Naive thymus-derived CD4-positive, alpha-beta T cell (primary cell): ENCODE measurements around the gene CCT8. TPM values are rescaled to one million over a fixed set of nuclear protein-coding genes. Genes with fewer than 3 reads are reported as not detected.

Experiments
- ATAC-seq: fragments of 150-1000 bp; cut with Tn5 transposase; 2 replicates; pipeline ENCODE4 v1.10.0; 2021; ENCODE audit warnings: mild to moderate bottlenecking, moderate library complexity
- CTCF ChIA-PET: fragments of 350-600 bp; sonication (Branson Sonifier 250); formaldehyde crosslinking; loops from one replicate; lab custom pipeline; 2021; ENCODE audit warnings: antibody characterized with exemption; lab: Charles Lee
- POLR2A ChIA-PET: fragments of 350-600 bp; sonication (Branson Sonifier 250); formaldehyde crosslinking; loops from one replicate; lab custom pipeline; 2021; ENCODE audit warnings: antibody characterized with exemption, inconsistent platforms; lab: Charles Lee
- DNase-seq, 9 donors: peaks; one replicate each; pipeline versions ENCODE4 v3.0.0 to v3.0.0-alpha.2; 2020 to 2022; ENCODE audit warnings: mixed read lengths in 1 of 9
- H3K27ac ChIP-seq: one replicate; pipeline ENCODE4 v1.7.0; 2013; ENCODE audit warnings: mild to moderate bottlenecking, low read depth, low read length, moderate library complexity
- H3K27me3 ChIP-seq, 2 donors: one replicate each; pipeline ENCODE4 v1.7.0; 2013; ENCODE audit warnings: low read length in 2 of 2, mild to moderate bottlenecking in 2 of 2, moderate library complexity in 2 of 2; ENCODE audit not compliant: control insufficient read depth in 2 of 2, insufficient read depth in 2 of 2
- H3K36me3 ChIP-seq, 3 experiments: 1 replicate in 2 of 3; 2 replicates in 1 of 3; pipeline ENCODE4 v1.7.0; 2013; ENCODE audit warnings: low read length in 3 of 3, mild to moderate bottlenecking in 3 of 3, moderate library complexity in 1 of 3; ENCODE audit not compliant: insufficient read depth in 3 of 3, control insufficient read depth in 2 of 3
- H3K4me1 ChIP-seq, 2 donors: one replicate each; pipeline ENCODE4 v1.7.0; 2013; ENCODE audit warnings: low read length in 2 of 2, mild to moderate bottlenecking in 2 of 2, moderate library complexity in 1 of 2; ENCODE audit not compliant: control insufficient read depth in 2 of 2, insufficient read depth in 2 of 2
- H3K4me3 ChIP-seq: 2 replicates; pipeline ENCODE4 v1.7.0; 2013; ENCODE audit warnings: mild to moderate bottlenecking, low read length
- H3K9me3 ChIP-seq, 3 experiments: 1 replicate in 2 of 3; 2 replicates in 1 of 3; pipeline ENCODE4 v1.7.0; 2013; ENCODE audit warnings: low read length in 3 of 3; ENCODE audit not compliant: control insufficient read depth in 2 of 3
- H3K27ac Mint-ChIP-seq, 9 donors: one replicate each; pipeline ENCODE4 v1.8.0; 2020 to 2022; ENCODE audit warnings: mixed read lengths in 9 of 9, mild to moderate bottlenecking in 8 of 9, moderate library complexity in 5 of 9, inconsistent platforms in 2 of 9
- H3K27me3 Mint-ChIP-seq, 5 donors: one replicate each; pipeline ENCODE4 v1.8.0; 2021 to 2022; ENCODE audit warnings: mixed read lengths in 5 of 5, mild to moderate bottlenecking in 1 of 5
- H3K36me3 Mint-ChIP-seq, 5 donors: one replicate each; pipeline ENCODE4 v1.8.0; 2020 to 2022; ENCODE audit warnings: mixed read lengths in 5 of 5, mild to moderate bottlenecking in 3 of 5, inconsistent platforms in 1 of 5
- H3K4me1 Mint-ChIP-seq, 7 donors: one replicate each; pipeline ENCODE4 v1.8.0; 2020 to 2022; ENCODE audit warnings: mixed read lengths in 7 of 7, mild to moderate bottlenecking in 3 of 7, inconsistent platforms in 1 of 7
- H3K4me3 Mint-ChIP-seq, 10 donors: one replicate each; pipeline ENCODE4 v1.8.0; 2020 to 2022; ENCODE audit warnings: mild to moderate bottlenecking in 10 of 10, mixed read lengths in 10 of 10, moderate library complexity in 6 of 10, inconsistent platforms in 2 of 10
- H3K9me3 Mint-ChIP-seq, 11 donors: one replicate each; pipeline ENCODE4 v1.8.0; 2020 to 2022; ENCODE audit warnings: mixed read lengths in 11 of 11, mild to moderate bottlenecking in 4 of 11, inconsistent platforms in 1 of 11, moderate library complexity in 1 of 11
- intact Hi-C, 2 donors: fragments of 100-400 bp; cut with micrococcal nuclease; formaldehyde crosslinking; loops; one replicate each; pipeline ENCODE4 v1.15.1; 2023
- polyA plus RNA-seq, 2 donors: library from polyadenylated mRNA; unstranded; fragments of 300-500 nt; fragmentation: Illumina TruSeq; gene quantifications; one replicate each; pipeline ENCODE4 v1.2.3, GENCODE V29; 2021
- total RNA-seq, 6 experiments: library from RNA in 5 of 6; stranded (reverse) in 5 of 6; gene quantifications; 1 replicate in 5 of 6; 2 replicates in 1 of 6; pipeline ENCODE4 v1.2.3 and lab custom pipeline; 2021 to 2026

The CCT8 gene
- total and polyA plus RNA-seq, 7 experiments from 2014 or later: 87.6 to 223 (median 126) TPM

DNA sequence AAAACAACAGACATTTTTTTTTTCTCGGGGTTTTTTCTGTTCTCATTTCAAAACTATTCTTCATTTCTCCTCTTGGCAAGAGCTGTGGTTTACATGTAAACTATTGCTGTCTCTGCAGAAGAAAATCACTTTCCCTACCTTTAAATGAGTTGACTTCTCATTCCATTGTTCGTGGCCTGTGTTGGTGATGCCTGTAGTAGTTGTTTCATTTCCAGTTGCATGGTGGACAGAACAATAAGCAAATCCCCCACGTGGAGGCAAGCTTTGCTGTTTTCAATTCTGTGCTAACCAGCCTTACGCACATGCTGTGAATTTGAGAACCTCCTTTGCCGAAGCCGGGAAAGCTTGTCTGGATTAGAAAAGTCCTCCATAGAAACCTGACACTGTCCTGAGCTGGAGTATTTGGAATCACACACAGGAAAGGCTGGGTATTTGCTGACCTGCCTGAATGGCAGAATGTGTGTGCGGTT lies 30.8 kb upstream of the CCT8 start:
- Histone ChIP-seq H3K36me3 (peaks cover 0 to 5% (median 0%) of the 10 kb centered on the region in 3 experiments), H3K27me3 (no peaks in the 10 kb centered on the region), H3K27ac (no peak overlapping the region), H3K4me3 (no peak overlapping the region), H3K4me1 (no peaks in the 10 kb centered on the region), H3K9me3 (no peaks in the 10 kb centered on the region)
- ATAC-seq (no peak), DNase-seq (no peak)
- H3K27ac Mint-ChIP-seq: no peak overlapping the region
- intact Hi-C loops: no loop called here
- H3K36me3 Mint-ChIP-seq: peaks cover 0 to 22% (median 4%) of the 10 kb centered on the region in 5 donors
- H3K4me1 Mint-ChIP-seq: peaks cover 0 to 7% (median 0%) of the 10 kb centered on the region in 7 donors
- no peaks in the 10 kb centered on the region for H3K27me3 Mint-ChIP-seq
- no peak overlapping the region for H3K4me3 Mint-ChIP-seq
- ChIA-PET CTCF (interaction anchor here (1.6 kb wide), 1 partner anchor 9 kb away, joined by 3 read pairs; no protein-coding TSS in a partner anchor), POLR2A (no interaction called here)
- H3K9me3 Mint-ChIP-seq: no peaks in the 10 kb centered on the region

DNA sequence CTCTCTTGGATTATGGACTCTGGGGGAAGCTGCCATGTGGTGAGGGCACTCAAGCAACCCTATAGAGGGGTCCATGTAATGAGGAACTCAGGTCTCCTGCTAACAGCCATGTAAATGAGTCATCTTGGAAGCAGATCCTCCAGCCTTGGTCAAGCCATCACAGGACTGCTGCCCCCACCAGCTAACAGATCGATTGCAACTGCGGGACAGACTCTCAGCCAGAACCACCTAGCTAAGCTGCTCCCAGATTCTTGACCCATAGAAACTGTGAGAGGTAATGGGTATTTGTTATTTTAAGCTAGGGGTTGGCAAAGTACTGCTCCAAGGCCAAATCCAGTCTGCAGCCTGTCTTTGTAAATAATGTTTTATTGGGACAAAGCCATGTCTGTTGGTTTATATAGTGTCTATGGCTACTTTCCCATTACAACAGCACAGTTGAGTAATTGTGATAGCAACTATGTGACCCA lies 29.4 kb upstream of the CCT8 start:
- no peaks in the 10 kb centered on the region for H3K27me3 ChIP-seq
- no peak overlapping the region for H3K27ac ChIP-seq
- no peaks in the 10 kb centered on the region for H3K4me1 ChIP-seq
- no peak overlapping the region for H3K4me3 ChIP-seq
- intact Hi-C loops: no loop called here
- CTCF ChIA-PET: no interaction called here
- Mint-ChIP-seq H3K9me3 (no peaks in the 10 kb centered on the region), H3K4me3 (no peak overlapping the region), H3K4me1 (peaks cover 0 to 7% (median 0%) of the 10 kb centered on the region in 7 donors), H3K27ac (no peak overlapping the region), H3K27me3 (no peaks in the 10 kb centered on the region), H3K36me3 (peaks cover 0 to 27% (median 4%) of the 10 kb centered on the region in 5 donors)
- DNase-seq (no peak), ATAC-seq (no peak)
- peaks cover 0 to 5% (median 0%) of the 10 kb centered on the region in 3 experiments for H3K36me3 ChIP-seq
- POLR2A ChIA-PET: no interaction called here
- no peaks in the 10 kb centered on the region for H3K9me3 ChIP-seq

- no peak overlapping the region for H3K4me3 Mint-ChIP-seq
- Histone ChIP-seq H3K4me3 (no peak overlapping the region), H3K9me3 (no peaks in the 10 kb centered on the region), H3K27me3 (no peaks in the 10 kb centered on the region), H3K36me3 (peaks cover 0 to 3% (median 0%) of the 10 kb centered on the region in 3 experiments), H3K27ac (no peak overlapping the region), H3K4me1 (no peaks in the 10 kb centered on the region)
- CTCF ChIA-PET: no interaction called here
- DNase-seq: no peak
- H3K36me3 Mint-ChIP-seq: peaks cover 0 to 29% (median 1%) of the 10 kb centered on the region in 5 donors
- ATAC-seq: no peak
- peaks cover 0 to 6% (median 0%) of the 10 kb centered on the region in 7 donors for H3K4me1 Mint-ChIP-seq
- intact Hi-C loops: no loop called here
- POLR2A ChIA-PET: interaction anchor here (0.9 kb wide), 1 partner anchor 19 kb away, joined by 3 read pairs; no protein-coding TSS in a partner anchor
- no peak overlapping the region for H3K27ac Mint-ChIP-seq
- H3K9me3 Mint-ChIP-seq: no peaks in the 10 kb centered on the region
- H3K27me3 Mint-ChIP-seq: no peaks in the 10 kb centered on the region
These were observed 24.7 kb upstream of the CCT8 start for GRCh38 chr21:29098156-29098555.

DNA sequence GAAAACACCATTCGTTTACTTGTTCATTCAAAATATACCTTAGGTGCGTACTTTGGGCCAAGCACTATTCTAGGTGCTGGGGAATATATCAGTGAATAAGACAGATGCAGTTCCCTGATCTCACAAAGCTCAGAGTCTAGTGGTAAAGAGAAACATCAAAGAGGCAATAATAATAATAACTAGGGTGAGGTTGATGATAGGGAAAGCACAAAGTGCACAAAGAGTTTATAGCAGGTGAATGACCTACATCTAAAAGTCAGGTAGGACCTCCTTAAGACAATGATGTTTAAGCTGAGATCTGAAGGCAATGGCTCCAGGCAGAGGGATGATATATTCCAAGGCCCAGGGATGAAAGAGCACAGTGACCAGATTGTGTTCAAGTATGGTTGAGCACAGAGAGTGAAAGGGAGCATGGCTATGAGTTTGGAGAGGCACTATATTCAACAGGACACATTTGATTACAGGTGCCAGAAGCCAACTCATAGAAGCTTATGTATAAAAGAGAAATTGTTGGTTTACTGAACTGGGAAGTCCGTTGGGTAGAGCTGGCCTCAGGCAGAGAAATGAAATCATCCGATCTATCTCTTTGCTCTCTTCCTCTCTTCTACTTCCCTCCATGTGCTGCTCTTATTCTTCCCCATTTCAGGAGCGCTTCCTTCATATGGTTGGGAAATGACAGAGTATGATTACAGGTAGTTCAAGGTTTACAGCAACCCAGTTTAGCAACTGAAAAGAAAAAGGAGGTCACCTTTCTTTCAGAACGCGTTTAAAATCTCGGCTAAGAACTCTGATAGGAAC lies 23.0 kb upstream of the CCT8 start:
- H3K4me1 ChIP-seq: no peaks in the 10 kb centered on the region
- no peak overlapping the region for H3K4me3 ChIP-seq
- ATAC-seq (peak; percentile 22), DNase-seq (no peak)
- peaks cover 0 to 6% (median 0%) of the 10 kb centered on the region in 7 donors for H3K4me1 Mint-ChIP-seq
- H3K36me3 Mint-ChIP-seq: peaks cover 0 to 24% (median 1%) of the 10 kb centered on the region in 5 donors
- peaks cover 0 to 9% (median 0%) of the 10 kb centered on the region in 3 experiments for H3K36me3 ChIP-seq
- no peaks in the 10 kb centered on the region for H3K27me3 Mint-ChIP-seq
- H3K27ac ChIP-seq: no peak overlapping the region
- ChIA-PET POLR2A (no interaction called here), CTCF (interaction anchor here (0.6 kb wide), 2 partner anchors 69 to 306 kb away, joined by 3 read pairs; no protein-coding TSS in a partner anchor)
- H3K9me3 ChIP-seq: no peaks in the 10 kb centered on the region
- H3K27ac Mint-ChIP-seq: no peak overlapping the region
- no peak overlapping the region for H3K4me3 Mint-ChIP-seq
- intact Hi-C loops: no loop called here
- H3K27me3 ChIP-seq: no peaks in the 10 kb centered on the region
- no peaks in the 10 kb centered on the region for H3K9me3 Mint-ChIP-seq

- Histone ChIP-seq H3K36me3 (peaks cover 0 to 9% (median 0%) of the 10 kb centered on the region in 3 experiments), H3K27ac (no peak overlapping the region), H3K27me3 (no peaks in the 10 kb centered on the region), H3K4me3 (no peak overlapping the region), H3K9me3 (no peaks in the 10 kb centered on the region), H3K4me1 (no peaks in the 10 kb centered on the region)
- peaks cover 0 to 11% (median 0%) of the 10 kb centered on the region in 5 donors for H3K36me3 Mint-ChIP-seq
- no peak overlapping the region for H3K4me3 Mint-ChIP-seq
- H3K27ac Mint-ChIP-seq: peak overlapping the region in 1 of 9 donors; percentile 65
- ATAC-seq (no peak), DNase-seq (no peak)
- peaks cover 0 to 10% (median 0%) of the 10 kb centered on the region in 7 donors for H3K4me1 Mint-ChIP-seq
- CTCF ChIA-PET: interaction anchor here (0.7 to 2.8 kb wide), 3 partner anchors 225 to 775 kb away, joined by 3 to 12 read pairs (median 3); no protein-coding TSS in a partner anchor
- POLR2A ChIA-PET: interaction anchor here (0.7 to 1.1 kb wide), 2 partner anchors 17 to 278 kb away, joined by 3 to 4 read pairs; no protein-coding TSS in a partner anchor
- no peaks in the 10 kb centered on the region for H3K9me3 Mint-ChIP-seq
- H3K27me3 Mint-ChIP-seq: no peaks in the 10 kb centered on the region
- intact Hi-C loops: loop anchor here in 1 of 2 donors (5.0 kb wide), 1 partner anchor 1995 kb away; no protein-coding TSS in a partner anchor
These were observed 18.9 kb upstream of the CCT8 start for GRCh38 chr21:29092102-29092959.

GRCh38 chr21:29091033-29091432 lies 17.6 kb upstream of the CCT8 start:
- DNase-seq (no peak), ATAC-seq (peak; percentile 9)
- ChIA-PET CTCF (interaction anchor here (0.6 to 2.8 kb wide), 4 partner anchors 58 to 281 kb away, joined by 3 to 19 read pairs (median 8); no protein-coding TSS in a partner anchor), POLR2A (interaction anchor here (1.1 kb wide), 1 partner anchor 279 kb away, joined by 3 read pairs; no protein-coding TSS in a partner anchor)
- Mint-ChIP-seq H3K27me3 (peaks cover 0 to 3% (median 0%) of the 10 kb centered on the region in 5 donors), H3K9me3 (no peaks in the 10 kb centered on the region), H3K4me3 (no peak overlapping the region), H3K4me1 (peaks cover 0 to 9% (median 0%) of the 10 kb centered on the region in 7 donors), H3K36me3 (peaks cover 0 to 11% (median 4%) of the 10 kb centered on the region in 5 donors), H3K27ac (no peak overlapping the region)
- Histone ChIP-seq H3K9me3 (no peaks in the 10 kb centered on the region), H3K27ac (no peak overlapping the region), H3K4me1 (no peaks in the 10 kb centered on the region), H3K4me3 (no peak overlapping the region), H3K27me3 (no peaks in the 10 kb centered on the region), H3K36me3 (peaks cover 0 to 12% (median 0%) of the 10 kb centered on the region in 3 experiments)
- intact Hi-C loops: loop anchor here (2.0 to 5.0 kb wide), 3 partner anchors 106 to 1996 kb away; partner anchors contain the start of gene BACH1 (in 1 of the 2)
